HEK293 (cell line): ENCODE results near the gene SMIM17.

Experiments used
- BCL11A ChIP-seq: fragments of 450-650 bp; formaldehyde crosslinking; IDR thresholded peaks from 2 replicates; pipeline ENCODE4 v1.5.1; 2016; ENCODE audit warnings: low read depth, missing biosample characterization, missing genetic modification characterization
- CTCF ChIP-seq: fragments of 450-650 bp; formaldehyde crosslinking; IDR thresholded peaks from 2 replicates; pipeline ENCODE4 v1.5.1; 2016; ENCODE audit warnings: missing biosample characterization, missing genetic modification characterization
- YY1 ChIP-seq: fragments of 450-650 bp; formaldehyde crosslinking; IDR thresholded peaks from 2 replicates; pipeline ENCODE4 v1.5.1; 2018; ENCODE audit warnings: missing biosample characterization, missing genetic modification characterization
- ZBTB7A ChIP-seq: fragments of 450-650 bp; formaldehyde crosslinking; IDR thresholded peaks from 2 replicates; pipeline ENCODE4 v1.5.1; 2016; ENCODE audit warnings: low read depth, missing biosample characterization, missing genetic modification characterization
- ZNF18 ChIP-seq: fragments of 450-650 bp; formaldehyde crosslinking; IDR thresholded peaks from 2 replicates; pipeline ENCODE4 v1.5.1; 2016; ENCODE audit warnings: missing biosample characterization, missing genetic modification characterization
- ZNF350 ChIP-seq: fragments of 450-650 bp; formaldehyde crosslinking; IDR thresholded peaks from 2 replicates; pipeline ENCODE4 v1.5.0; 2017; ENCODE audit warnings: missing biosample characterization, mild to moderate bottlenecking, missing genetic modification characterization
- ZNF423 ChIP-seq: fragments of 450-650 bp; formaldehyde crosslinking; IDR thresholded peaks from 2 replicates; pipeline ENCODE4 v1.5.1; 2016; ENCODE audit warnings: missing biosample characterization, missing genetic modification characterization
- ZNF585B ChIP-seq: fragments of 450-650 bp; formaldehyde crosslinking; IDR thresholded peaks from 2 replicates; pipeline ENCODE4 v1.5.1; 2016; ENCODE audit warnings: missing biosample characterization, missing genetic modification characterization
- ZNF777 ChIP-seq: fragments of 450-650 bp; formaldehyde crosslinking; IDR thresholded peaks from 2 replicates; pipeline ENCODE4 v1.5.1; 2017; ENCODE audit warnings: missing biosample characterization, missing genetic modification characterization, borderline replicate concordance

GRCh38 chr19:56690670-56691069 lies 47.7 kb downstream of the SMIM17 start:
- TF ChIP-seq ZNF585B (tag by site-specific recombination) (no peak), ZBTB7A (tag by site-specific recombination) (no peak), YY1 (tag by site-specific recombination) (no peak), CTCF (tag by site-specific recombination) (no peak), ZNF777 (tag by site-specific recombination) (no peak), ZNF350 (tag by site-specific recombination) (no peak), ZNF423 (no peak), ZNF18 (tag by site-specific recombination) (no peak), BCL11A (tag by site-specific recombination) (no peak)
